Stimulated activated CD8-positive, alpha-beta memory T cell treated with anti-CD3 and anti-CD28 coated beads, Interleukin-15, amount 100 ng/mL, for 1 hour (primary cell): ENCODE data around the gene LIPN.
"Not testable (repeated sequence)": the region's sequence is repeated elsewhere in the genome, so short reads cannot be mapped to it uniquely, and the experiment has no call there.

ENCODE experiments used
- DNase-seq: peaks from one replicate; pipeline ENCODE4 v3.0.0-alpha.2; 2020; ENCODE audit warnings: low read depth

The LIPN gene

GRCh38 chr10:88759366-88760101 lies at the start of gene LIPN:
Gene LIPN (plus strand): TSS chr10:88760020. CDS start chr10:88761406, 1,386 bp downstream.
- no peak for DNase-seq

- no peak for DNase-seq
Observed at GRCh38 chr10:88715517-88715916, 44.3 kb upstream of the LIPN start.

- no peak for DNase-seq
Observed at GRCh38 chr10:88721392-88721791, 38.4 kb upstream of the LIPN start.

GRCh38 chr10:88725798-88726197 lies 34.0 kb upstream of the LIPN start:
- no peak for DNase-seq

- DNase-seq: no peak
Observed at GRCh38 chr10:88728107-88728763, 31.6 kb upstream of the LIPN start.

GRCh38 chr10:88730864-88731263 lies 29.0 kb upstream of the LIPN start:
- DNase-seq: no peak

- DNase-seq: no peak
Observed at GRCh38 chr10:88731296-88731695, 28.5 kb upstream of the LIPN start.

GRCh38 chr10:88733215-88733614 lies 26.6 kb upstream of the LIPN start:
- no peak for DNase-seq

GRCh38 chr10:88735661-88736060 lies 24.2 kb upstream of the LIPN start:
- no peak for DNase-seq

GRCh38 chr10:88741921-88742320 lies 17.9 kb upstream of the LIPN start:
- not testable (repeated sequence) for DNase-seq

GRCh38 chr10:88742448-88742847 lies 17.4 kb upstream of the LIPN start:
- DNase-seq: no peak

GRCh38 chr10:88744002-88744401 lies 15.8 kb upstream of the LIPN start:
- no peak for DNase-seq

GRCh38 chr10:88745633-88746032 lies 14.2 kb upstream of the LIPN start:
- DNase-seq: no peak

GRCh38 chr10:88754287-88754686 lies 5.5 kb upstream of the LIPN start:
- no peak for DNase-seq

- no peak for DNase-seq
Observed at GRCh38 chr10:88755753-88756152, 4.1 kb upstream of the LIPN start.

GRCh38 chr10:88756660-88757059 lies 3.2 kb upstream of the LIPN start:
- DNase-seq: no peak

- no peak for DNase-seq
Observed at GRCh38 chr10:88762906-88763305, 3.1 kb downstream of the LIPN start.

GRCh38 chr10:88763441-88763840 lies 3.6 kb downstream of the LIPN start:
- no peak for DNase-seq

- no peak for DNase-seq
Observed at GRCh38 chr10:88764110-88764509, 4.3 kb downstream of the LIPN start.

- DNase-seq: no peak
Observed at GRCh38 chr10:88765816-88766215, 6.0 kb downstream of the LIPN start.

- DNase-seq: no peak
Observed at GRCh38 chr10:88769384-88769783, 9.6 kb downstream of the LIPN start.

GRCh38 chr10:88781206-88781605 lies 21.4 kb downstream of the LIPN start:
- DNase-seq: no peak

- no peak for DNase-seq
Observed at GRCh38 chr10:88782222-88782621, 22.4 kb downstream of the LIPN start.

- DNase-seq: no peak
Observed at GRCh38 chr10:88783724-88784123, 23.9 kb downstream of the LIPN start.
